GM18526 (cell line): Measurements from ENCODE around the gene CCR4.

Experiments
- POLR2A ChIP-seq: IDR thresholded peaks from 3 replicates; pipeline ENCODE4 v1.6.1; 2011; ENCODE audit not compliant: insufficient read length; ENCODE audit errors: extremely low read depth

Gene CCR4

DNA sequence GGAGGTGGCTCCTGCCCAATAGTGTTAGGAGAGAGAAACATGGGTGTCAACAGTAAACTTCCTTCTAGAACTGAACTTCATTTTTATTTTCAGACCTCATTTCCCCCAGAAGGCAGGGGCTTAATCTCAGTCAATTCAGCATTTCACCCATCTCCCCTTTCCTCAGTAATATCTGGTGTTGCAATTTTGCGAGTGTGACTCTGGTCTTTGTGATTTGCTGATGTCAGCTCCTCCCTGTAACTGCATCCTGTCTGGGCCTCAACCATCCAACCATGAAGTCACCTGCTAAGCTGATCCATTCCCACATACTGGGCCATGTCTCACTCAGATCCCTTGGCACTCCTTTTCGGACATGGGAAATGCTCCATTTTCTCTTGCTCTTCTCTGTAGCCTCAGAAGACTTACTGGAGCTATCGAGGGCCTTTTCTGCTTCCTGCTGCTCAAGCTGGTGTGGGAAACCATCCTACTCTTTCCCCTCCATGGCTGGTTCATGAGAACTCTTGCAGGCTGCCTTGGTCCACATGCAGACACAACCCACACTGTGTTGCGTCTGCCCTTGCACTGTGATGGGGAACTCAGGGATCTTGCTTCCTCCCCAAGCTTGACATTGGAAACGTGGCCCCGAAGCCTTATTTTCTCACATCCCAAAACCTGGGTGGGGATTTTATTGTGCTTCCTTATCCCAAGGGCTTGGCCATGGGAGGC, 24.6 kb downstream of the CCR4 start:
- no peak for TF ChIP-seq POLR2A

DNA sequence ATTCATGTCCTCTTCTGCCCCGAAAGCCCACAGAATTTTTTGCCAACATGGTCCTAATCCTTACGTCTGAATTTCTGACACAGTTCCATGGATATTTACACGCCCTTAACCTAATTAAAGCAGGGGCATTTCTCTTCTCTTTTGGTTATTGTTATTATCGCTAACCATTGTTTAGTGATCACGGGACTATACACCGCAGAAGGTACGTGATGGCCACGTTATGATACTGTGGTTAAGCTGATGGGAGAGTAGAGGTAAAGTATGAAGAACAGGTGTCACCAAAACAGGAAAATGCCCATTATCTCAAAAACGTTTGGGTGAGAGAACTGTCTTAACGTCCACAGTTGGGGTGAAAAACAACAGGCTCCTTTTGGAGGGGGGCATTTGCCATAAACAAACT, 26.4 kb downstream of the CCR4 start:
- no peak for TF ChIP-seq POLR2A

DNA sequence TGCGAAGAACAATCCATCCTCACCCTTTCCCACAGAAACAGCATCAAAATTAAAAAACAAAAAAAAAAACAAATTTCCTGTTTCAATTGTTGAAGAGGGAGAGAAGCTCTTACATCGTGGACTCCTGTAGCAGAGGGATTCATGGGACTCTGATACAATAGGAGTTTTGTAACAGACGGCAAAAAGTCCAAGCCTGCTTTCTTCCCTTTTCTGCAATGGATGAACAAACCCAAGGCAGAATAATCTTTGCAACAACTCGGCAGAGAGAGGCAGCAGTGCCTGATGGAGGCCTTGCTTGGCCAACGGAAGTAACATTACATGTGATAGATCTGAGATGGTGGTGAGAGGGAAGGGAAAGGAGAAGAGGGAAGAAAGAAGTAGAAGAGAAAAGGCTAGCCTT, 26.9 kb downstream of the CCR4 start:
- no peak for TF ChIP-seq POLR2A

DNA sequence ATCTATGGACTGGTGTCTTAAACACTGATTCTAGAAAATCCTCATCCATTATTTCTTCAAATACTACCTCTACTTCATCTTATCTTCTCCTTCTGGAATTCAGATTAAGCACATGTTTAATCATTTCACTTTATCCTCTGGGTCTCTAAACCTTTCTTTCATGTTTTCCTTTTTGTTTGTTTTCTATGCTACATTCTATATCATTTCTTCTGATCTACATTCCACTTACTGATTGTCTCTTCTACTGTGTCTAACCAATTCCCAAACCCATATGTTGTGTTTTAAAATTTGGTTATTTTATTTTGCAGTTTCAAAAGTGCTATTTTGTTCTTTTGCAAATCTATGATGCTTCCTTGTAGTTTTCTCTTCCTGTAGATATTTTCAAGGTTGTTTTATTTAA, 31.7 kb downstream of the CCR4 start:
- no peak for TF ChIP-seq POLR2A

DNA sequence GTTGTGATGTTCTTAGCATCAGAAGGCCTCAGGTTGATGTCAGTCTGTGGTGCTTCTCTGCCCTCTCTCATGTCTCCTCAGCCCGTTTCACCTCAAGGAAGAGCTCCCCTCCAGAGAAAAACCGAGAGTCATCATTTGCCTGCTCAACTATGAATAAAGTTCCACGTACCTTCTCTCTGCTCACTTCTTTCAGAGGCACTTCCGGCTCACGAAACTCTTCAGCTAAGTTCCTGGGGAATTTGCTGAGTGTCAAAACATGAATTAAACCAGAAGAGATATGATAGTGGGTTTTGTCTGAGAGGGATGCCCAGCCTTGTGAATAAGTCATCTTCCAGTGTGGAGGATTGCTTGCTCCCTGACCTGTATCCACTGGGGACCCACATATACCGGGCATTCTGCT, 37.7 kb downstream of the CCR4 start:
- TF ChIP-seq POLR2A = no peak

DNA sequence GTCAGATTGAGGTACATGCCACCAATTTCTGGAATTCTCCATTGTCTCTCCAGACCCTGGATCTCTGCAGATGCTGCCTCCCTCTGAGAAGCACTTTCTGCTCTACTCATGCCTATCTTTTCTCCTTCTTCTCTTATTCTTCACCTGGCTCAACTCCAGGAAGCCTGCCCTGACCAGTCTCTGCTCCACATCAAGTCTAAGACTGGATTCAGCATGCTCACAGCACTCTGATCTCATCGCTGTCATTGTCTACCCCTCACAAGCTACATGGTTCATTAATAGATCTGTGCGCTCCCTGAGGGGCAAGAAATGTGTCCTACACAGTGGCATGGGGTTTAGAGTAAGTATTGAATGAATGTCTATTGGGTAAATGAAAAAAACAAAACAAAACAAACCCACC, 38.7 kb downstream of the CCR4 start:
- TF ChIP-seq POLR2A = no peak

DNA sequence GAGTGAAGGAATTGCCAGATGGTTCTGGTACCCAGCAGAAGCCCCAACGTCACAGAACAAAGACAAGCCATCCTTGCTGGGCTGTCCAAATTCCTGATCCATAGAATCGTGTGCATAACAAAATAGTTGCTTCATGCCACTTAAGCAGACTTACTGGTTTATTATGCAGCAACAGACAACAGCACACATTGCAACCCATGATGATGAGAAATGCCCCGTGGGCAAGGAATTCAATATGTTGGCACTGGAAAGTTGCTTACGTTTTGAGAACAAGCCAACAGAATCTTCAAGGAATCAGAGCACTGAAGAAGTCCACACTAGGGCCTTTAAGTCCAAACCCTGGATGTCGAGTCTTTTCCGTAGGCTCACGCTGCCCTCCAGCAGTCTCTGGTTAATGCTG, 40.3 kb downstream of the CCR4 start:
- TF ChIP-seq POLR2A = no peak

DNA sequence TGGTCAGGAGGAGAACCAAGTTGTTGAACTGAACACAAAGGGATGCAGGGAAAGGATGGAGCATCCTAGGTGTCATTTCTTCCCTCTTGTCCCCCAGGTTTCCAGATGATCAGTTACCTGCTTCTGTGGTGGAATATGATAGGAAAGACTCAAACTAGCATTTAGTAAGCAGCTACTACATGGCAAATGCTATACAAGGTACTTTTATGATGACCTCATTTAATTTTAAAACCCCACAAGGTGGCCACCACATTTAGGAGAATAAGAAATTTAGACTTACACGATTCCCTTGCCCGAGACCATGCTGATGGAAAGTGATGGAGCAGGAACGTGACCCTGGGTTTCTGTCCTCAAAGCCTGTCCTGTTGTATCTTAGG, 40.9 kb downstream of the CCR4 start:
- TF ChIP-seq POLR2A = no peak

DNA sequence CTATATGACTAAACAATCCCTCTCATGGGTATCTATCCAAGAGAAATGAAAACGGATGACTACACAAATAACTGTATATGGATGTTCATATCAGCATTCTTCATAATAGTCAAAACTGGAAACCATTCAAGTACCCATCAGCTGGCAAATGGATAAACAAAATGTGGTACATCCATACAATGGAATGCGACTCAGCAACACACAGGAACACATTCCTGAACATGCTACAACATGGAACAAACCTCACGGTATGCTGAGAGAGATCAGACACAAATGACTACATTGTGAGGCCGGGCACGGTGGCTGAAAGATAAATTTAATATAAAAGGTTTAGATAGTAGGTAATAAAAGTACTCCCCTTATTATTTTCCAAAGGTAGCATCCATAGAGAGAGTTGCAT, 42.6 kb downstream of the CCR4 start:
- TF ChIP-seq POLR2A = no peak

DNA sequence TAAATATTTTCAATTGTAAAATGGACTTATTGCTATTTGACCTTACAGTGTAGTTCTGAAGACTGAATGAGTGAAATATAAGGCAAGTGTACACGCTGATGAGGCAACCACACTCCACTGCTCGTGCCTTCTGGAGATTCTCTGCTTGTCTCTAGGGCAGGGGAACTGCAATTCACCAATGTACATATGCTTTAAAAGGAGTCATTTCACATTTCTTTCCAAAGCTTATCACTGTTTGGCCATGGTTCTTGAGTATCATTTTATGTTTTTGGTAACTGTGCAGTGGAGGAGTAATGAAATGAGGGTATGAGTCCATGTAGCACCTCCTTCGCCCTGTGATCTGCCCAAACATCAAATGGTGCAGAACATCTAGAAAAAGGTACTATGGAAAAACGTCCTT, 43.7 kb downstream of the CCR4 start:
- no peak for TF ChIP-seq POLR2A

DNA sequence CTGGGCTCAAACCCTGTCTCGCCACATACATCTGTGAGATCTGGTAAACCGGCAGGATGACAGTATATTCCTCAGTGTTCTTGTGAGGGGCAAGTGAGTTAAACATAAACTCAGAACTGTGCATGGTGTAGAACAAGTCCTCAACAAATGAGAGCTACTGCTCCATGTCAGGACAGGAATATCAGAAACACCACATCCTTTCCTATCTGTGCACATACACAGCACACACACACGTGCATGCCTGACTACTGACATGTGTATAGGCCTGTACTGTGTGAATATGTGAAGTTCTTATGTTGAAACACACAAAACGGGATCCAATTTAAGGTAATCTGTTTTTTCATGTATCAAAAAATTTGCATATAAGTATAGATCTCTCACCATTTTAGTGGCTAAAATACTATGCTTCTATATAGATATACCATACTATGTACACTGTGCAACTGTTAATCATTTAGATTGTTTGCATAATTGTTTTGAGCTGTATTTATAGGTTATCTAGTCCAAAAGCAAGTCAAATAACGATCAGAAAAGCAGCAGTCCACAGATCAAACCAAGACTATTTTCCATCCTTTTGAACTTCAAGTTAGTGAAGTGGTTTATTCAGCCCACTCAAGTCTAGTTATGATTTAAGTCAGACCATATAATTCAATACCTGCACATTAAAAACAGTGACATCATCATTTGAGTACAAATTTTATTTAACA, 44.8 kb downstream of the CCR4 start:
- no peak for TF ChIP-seq POLR2A

DNA sequence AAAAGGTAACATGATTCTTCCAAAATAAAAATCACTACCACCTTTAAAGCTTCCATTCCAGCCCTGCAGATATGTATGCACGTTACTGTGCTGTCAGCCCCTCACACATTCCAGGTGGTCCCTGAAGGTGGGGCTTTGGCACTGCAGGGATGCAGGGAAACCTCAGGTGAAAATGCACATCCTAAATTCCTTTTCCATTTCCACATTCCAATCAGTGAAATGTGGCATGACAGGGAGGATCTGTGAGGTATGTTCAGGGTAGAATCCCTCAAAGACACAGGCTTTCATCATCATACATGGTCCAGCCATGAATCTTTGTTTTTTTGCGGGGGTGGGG, 45.3 kb downstream of the CCR4 start:
- TF ChIP-seq POLR2A = no peak

DNA sequence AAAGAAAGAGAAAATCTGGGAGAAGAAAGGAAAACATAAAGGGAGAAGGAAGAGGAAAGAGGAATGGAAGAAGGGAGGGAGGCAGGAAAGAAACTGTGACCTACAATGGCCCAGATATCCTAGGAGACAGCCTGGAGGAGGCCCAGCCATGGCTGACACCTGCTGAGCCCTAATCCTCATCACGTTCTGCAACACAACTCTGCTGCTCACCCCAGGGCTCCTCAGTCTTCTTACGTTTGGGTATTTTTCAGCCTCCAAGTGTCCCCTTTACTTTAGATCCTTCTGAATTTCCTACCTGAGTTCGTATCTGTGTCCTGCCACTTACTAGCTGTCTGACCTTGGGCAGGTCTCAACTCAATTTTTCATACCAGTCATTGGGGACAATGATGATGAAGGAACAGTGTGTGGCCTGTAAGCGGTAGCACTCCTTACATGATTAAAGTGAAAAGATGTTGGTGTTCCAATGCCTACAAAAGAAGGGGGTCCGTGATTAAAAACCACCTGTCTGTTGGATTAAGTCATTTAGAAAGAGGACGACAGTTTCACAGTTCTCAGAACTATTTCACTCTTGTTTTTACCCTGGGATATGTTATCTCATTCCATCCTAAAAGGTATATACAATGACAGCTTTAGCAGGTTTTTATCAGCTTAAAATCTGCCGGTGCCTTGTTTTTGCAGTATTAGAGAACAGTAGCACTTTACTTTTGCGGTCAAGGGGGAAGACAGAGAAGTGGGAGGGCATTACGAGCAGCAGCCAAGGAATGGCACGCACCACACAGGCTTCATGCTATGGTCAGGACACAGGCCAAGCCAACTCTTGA, 47.4 kb downstream of the CCR4 start:
- TF ChIP-seq POLR2A = no peak

DNA sequence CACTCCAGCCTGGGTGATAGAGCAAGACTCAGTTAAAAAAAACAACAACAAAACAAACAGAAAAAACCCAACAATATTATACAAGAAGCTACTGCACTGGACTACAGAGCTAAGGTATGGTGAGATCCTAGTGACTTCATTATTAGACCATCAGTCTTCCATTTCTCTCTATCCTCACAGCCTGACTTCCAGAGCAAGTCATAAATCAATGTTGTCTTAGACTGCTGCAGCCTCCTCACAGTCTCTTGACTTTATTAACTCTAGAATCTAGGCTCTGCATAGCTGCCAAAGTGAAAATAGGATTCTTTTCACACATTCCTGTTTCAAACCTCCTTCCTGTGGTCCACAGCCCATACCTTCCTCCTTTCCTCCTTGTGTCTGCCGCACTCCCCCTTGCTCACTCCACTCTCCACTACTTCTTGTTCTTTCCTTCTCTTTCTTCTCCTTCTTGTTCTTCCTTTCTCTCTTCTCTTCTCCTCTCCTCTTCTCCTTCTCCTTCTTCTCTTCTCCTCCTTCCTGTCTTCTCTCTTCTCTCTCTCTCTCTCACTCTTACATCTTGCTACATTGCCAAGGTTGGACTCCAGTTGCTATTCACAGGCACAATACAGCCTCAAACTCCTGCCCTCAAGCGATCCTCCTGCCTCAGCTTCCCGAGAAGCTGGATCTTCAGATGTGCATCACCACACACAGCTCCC, 49.4 kb downstream of the CCR4 start:
- TF ChIP-seq POLR2A = no peak

DNA sequence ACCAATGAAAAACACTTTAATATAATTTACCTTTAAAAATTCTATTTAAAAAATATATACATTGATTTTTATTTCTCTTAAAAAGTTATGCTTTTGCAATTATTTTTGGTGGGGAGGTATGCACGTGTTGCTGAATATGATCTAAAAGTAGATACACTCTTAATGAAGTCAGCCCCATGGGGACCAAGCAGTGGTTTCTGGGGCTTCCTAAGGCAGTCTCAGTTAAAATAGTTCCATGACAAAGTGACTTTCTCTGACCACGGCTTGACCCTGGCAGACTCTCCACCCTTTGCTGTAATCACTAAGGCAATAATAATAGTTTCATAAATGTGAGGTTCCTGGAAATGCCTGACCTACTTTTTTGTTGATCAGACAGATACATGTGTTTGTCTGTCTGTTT, 50.4 kb downstream of the CCR4 start:
- TF ChIP-seq POLR2A = no peak

DNA sequence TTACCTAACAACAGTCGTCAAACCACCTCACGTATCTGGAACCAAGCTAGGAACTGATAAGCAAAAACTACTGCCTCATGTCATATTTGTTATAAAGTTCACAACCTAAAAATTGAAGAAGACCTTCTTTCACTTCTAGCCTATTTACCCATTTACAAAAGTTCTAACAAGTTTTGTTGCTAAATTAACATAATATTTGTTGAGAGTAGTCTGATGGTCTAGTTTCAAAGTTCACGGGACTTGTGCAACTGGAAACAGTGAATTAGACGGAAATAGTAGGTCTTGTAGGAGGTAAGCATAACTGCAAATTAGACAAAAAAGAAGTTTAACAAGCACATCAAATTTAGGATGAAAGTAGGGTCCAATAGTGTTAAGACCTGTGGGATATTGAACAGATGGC, 51.9 kb downstream of the CCR4 start:
- TF ChIP-seq POLR2A = no peak
